Measurements from ENCODE around the gene ATP13A3.
"Not testable (repeated sequence)": the region's sequence is repeated elsewhere in the genome, so short reads cannot be mapped to it uniquely, and the experiment has no call there.

The ATP13A3 gene

GRCh38 chr3:194499516-194499915 lies 12.7 kb upstream of the ATP13A3 start:
- not testable (repeated sequence) for DNase-seq

GRCh38 chr3:194497799-194498575 lies 11.2 kb upstream of the ATP13A3 start:
- DNase-seq, result no peak

- peak; percentile 19 for DNase-seq
Observed at GRCh38 chr3:194496217-194496919, 9.6 kb upstream of the ATP13A3 start.

- DNase-seq, result no peak
Observed at GRCh38 chr3:194494951-194495374, 8.2 kb upstream of the ATP13A3 start.

- not testable (repeated sequence) for DNase-seq
Observed at GRCh38 chr3:194493995-194494927, 7.5 kb upstream of the ATP13A3 start.

- no peak for DNase-seq
Observed at GRCh38 chr3:194492001-194492400, 5.2 kb upstream of the ATP13A3 start.

- no peak for DNase-seq
Observed at GRCh38 chr3:194489736-194490612, 3.2 kb upstream of the ATP13A3 start.

GRCh38 chr3:194488055-194488742 lies 1.4 kb upstream of the ATP13A3 start:
- no peak for DNase-seq

- peak; percentile 31 for DNase-seq
Observed at GRCh38 chr3:194487289-194488054, 670 bp upstream of the ATP13A3 start.

GRCh38 chr3:194485881-194486539 lies 792 bp downstream of the ATP13A3 start:
- no peak for DNase-seq

- DNase-seq, result no peak
Observed at GRCh38 chr3:194485468-194485880, 1.3 kb downstream of the ATP13A3 start.

GRCh38 chr3:194484614-194485013 lies 2.2 kb downstream of the ATP13A3 start:
- no peak for DNase-seq

GRCh38 chr3:194483850-194484249 lies 3.0 kb downstream of the ATP13A3 start:
- no peak for DNase-seq

GRCh38 chr3:194482830-194483229 lies 4.0 kb downstream of the ATP13A3 start:
- DNase-seq, result not testable (repeated sequence)

GRCh38 chr3:194482196-194482593 lies 4.6 kb downstream of the ATP13A3 start:
- no peak for DNase-seq

- DNase-seq, result no peak
Observed at GRCh38 chr3:194481525-194482195, 5.1 kb downstream of the ATP13A3 start.

- no peak for DNase-seq
Observed at GRCh38 chr3:194481103-194481502, 5.7 kb downstream of the ATP13A3 start.

GRCh38 chr3:194476784-194477183 lies 10.0 kb downstream of the ATP13A3 start:
- DNase-seq, result no peak

GRCh38 chr3:194475978-194476377 lies 10.8 kb downstream of the ATP13A3 start:
- DNase-seq, result no peak
